H54 (cell line): Measurements from ENCODE around the gene CPT1B.
"Not testable (repeated sequence)": the region's sequence is repeated elsewhere in the genome, so short reads cannot be mapped to it uniquely, and the experiment has no call there.

Source experiments
- DNase-seq: peaks from one replicate; pipeline ENCODE4 v3.0.0; 2011; ENCODE audit warnings: low spot score, mixed read lengths; ENCODE audit not compliant: insufficient read length
- FAIRE-seq: peaks from 3 replicates; lab custom pipeline; 2011; peaks lifted over from hg19 to GRCh38; lab: Jason Lieb, UNC
- POLR2A ChIP-seq: IDR thresholded peaks from 2 replicates; pipeline ENCODE4 v1.6.1; 2011; ENCODE audit warnings: low read depth, mild to moderate bottlenecking, low read length

CPT1B gene

DNA sequence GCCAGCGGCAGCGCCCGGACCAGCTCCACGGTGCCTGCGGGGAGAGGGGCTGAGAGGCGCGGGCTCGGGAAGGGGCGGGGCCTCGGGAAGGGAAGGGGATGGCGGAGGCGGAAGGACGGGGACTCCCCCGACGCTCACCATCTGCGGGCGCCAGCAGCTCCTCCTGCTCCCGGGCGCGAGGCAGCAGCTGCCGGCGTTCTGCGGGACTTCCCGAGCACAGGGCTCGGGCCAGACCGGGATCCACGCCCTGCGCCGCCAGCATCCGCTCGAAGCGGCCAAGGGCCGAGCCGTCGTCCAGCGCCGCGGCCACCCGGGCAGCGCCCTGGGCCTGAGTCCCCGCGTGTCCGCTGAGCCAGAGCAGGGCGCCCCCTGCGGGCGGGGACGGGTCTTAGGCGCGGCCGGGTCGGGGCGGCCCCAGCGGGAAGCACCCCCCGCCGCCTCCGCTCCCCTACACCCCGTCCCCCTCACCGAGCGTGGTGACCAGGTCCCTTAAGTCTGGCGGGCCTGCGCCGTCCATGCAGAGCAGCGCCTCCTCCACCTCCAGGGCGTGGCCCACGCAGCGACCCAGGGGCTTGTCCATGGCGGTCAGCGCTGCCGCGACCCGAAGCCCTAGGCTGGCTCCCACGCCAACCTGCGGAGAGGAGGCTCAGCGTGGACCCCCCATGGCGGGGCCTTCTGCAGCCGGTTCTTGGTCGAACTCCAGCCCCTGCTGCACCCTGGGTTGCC, 52.0 kb downstream of the CPT1B start:
- TF ChIP-seq POLR2A: no peak; the same call in 1 of the 2 replicates
- FAIRE-seq: no peak
- peak; percentile 71 for DNase-seq

DNA sequence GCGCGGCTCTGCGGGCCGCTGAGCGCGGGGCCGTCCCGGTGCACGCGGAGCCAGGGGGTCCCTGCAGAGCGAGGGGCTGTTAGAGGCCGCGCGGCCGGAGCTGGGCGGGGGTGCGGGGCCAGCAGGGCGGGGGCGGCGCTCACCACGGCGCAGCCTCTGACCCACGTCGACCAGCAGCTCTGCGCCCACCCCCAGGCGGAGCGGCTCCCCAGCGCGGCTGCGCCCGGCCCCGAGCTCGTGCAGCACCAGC, 52.4 kb downstream of the CPT1B start:
- no peak for TF ChIP-seq POLR2A
- DNase-seq (no peak), FAIRE-seq (no peak)

DNA sequence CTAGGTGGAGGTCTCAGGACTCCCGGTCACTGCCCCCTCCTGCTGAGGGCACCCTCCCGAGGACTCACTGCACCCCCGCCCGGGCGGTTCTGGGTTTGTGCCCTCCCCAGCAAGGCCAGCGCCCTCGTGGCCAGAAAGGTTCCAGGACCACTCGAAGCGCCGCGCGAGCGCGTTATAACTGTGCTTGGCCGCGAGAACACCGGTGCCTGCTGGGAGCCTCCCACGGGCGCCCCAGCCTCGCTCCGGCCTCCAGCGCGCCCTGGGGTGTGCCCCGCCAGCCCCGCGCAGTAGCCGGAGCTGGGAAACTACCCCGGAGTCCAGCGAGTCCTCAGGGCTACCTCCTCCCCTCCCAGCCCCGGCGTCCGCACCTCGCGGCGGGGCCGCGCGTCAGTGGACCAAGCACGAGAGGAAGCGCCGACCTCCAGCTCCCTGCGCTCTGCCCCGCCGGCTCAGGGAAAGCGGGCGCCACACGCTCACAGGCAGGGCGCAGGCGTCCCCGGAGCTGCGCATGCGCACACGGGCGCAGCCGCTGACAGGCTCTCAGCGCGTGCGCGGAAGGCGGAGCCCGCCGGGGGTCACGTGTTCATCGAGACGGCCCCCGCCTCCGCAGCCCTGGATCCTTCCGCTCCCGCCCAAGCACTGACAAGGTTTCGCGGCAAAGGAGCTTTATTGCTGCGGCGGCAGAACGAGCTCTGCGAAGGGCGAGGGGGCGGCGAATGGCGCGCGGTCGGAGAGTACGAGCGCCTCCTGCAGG, 52.9 kb downstream of the CPT1B start, which contains the start of gene SCO2:
Gene SCO2 (minus strand): TSS at position 495 of the 754 bp plus-strand sequence. CDS start 1,187 bp downstream, outside the sequence.
- DNase-seq (peak; percentile 95), FAIRE-seq (no peak)
- peak; percentile 75 for TF ChIP-seq POLR2A

DNA sequence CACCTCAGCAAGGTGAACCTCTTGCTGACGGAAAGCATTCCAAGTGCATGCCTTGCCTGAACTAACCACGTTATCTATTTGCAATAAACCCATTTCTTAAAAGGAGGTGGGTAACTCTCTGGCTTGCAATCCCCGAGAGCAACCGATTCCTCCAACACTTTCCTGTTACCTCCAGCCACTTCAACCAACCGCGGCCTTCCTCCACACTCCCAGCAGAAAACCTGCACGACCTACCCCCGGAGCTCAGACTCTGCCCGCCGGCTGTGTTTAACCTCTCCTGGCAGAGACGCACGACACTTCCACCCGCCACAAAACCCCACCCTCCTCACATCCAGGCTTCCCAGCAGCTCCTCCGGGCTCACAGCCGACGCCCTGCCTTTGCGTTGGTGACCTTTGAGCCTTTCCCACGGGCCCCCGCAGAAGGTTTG, 53.5 kb downstream of the CPT1B start:
- no peak for FAIRE-seq
- DNase-seq: no peak
- no peak for TF ChIP-seq POLR2A

DNA sequence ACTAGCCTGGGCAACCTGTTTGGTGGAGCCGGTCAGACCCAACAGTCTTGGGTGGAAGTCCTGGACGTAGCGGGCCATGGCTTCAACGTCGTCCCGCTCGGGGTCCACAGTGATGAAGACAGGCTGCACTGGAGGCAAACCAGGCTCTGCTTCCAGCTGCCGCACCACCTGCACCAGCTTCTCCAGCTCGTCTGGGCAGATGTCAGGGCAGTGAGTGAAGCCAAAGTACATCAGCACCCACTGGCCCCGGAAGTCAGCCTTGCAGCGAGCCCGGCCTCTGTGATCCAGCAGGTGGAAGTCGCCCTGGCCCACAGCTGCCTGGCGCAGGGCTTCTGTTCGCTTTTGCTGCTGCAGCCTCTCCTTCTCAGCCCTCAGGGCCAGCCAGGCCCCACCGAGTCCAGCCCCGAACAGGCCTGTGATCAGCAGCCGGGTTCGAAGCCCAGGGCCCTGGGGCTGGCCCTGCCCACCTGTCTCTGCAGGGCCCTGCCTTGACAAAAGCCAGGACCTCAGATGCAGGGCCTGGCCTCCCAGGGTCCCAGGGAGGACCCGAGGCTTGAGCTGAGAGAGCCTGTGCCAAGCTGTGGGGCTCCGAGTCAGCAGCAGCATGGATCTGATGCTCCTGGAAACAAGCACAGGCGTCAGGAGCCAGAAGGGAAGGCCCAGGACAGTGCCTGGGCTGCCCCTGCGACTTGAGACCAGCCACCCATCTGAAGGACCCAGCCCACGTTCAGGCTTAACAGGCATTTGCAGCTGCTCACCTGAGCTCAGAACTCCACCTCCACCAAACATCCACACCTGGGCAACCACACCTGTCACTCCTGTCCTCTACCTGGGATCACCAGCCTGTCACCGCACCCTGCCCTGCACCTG, 54.2 kb downstream of the CPT1B start:
- FAIRE-seq (no peak), DNase-seq (no peak)
- no peak for TF ChIP-seq POLR2A

DNA sequence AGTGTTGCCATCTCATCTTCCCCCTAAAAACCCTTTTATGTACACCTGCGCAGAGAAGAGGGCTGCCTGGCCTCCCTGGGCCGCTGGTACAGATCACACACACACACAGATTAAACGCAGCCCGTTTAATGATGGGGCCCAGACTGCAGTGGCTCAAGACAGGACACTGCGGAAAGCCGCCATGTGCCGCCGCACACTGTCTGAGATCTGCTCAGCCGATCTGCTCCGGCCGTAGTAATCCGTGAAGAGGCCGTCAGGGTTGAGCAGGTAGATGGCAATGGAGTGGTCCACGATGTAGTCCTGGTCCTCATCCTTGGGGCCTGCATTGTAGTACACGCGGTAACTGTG, 54.8 kb downstream of the CPT1B start:
- TF ChIP-seq POLR2A: no peak
- no peak for DNase-seq
- no peak for FAIRE-seq

DNA sequence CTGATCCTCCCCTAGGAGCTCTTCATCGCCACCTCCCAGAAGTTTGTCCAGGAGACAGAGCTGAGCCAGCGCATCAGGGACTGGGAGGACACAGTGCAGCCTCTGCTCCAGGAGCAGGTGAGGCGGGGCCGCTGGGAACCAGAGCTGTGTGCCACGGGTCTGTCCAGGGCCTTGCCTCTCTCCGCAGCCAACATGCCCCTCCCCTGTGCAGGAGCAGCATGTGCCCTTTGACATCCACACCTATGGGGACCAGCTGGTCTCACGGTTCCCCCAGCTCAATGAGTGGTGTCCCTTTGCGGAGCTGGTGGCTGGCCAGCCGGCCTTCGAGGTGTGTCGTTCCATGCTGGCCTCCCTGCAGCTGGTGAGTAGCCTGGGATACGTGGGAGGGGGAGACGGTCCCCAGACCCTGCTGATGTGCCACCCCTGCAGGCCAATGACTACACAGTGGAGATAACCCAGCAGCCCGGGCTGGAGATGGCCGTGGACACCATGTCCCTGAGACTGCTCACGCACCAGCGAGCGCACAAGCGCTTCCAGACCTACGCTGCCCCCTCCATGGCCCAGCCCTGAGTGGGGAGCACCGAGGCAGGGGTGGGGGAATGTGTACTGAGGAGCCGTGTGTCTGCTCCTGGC, 55.3 kb downstream of the CPT1B start:
- no peak for TF ChIP-seq POLR2A
- no peak for DNase-seq
- no peak for FAIRE-seq

DNA sequence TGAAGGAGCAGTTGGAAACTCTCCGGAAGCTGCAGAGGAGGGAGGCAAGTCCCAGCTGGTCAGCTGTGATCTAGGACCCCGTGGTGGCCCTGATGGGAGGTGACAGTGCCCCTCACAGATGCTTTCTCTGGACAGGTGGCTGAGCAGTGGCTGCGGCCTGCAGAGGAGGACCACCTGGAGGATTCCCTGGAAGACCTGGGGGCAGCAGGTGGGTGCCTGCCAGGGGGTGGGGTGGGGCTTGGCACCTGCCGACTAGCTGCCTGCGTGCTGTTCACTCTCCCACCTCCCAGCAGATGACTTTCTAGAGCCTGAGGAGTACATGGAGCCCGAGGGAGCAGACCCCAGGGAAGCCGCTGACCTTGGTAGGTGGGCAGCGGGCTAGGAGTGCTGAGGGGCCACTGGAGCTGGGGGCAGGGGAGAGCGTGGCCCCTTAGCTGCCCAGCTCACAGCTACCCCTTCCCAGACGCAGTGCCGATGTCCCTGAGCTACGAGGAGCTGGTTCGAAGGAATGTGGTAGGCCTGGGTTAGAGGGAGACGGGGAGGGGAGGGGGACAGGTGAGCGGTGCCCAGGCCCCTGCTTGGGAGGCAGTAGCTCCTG, 55.9 kb downstream of the CPT1B start:
- FAIRE-seq (no peak), DNase-seq (no peak)

DNA sequence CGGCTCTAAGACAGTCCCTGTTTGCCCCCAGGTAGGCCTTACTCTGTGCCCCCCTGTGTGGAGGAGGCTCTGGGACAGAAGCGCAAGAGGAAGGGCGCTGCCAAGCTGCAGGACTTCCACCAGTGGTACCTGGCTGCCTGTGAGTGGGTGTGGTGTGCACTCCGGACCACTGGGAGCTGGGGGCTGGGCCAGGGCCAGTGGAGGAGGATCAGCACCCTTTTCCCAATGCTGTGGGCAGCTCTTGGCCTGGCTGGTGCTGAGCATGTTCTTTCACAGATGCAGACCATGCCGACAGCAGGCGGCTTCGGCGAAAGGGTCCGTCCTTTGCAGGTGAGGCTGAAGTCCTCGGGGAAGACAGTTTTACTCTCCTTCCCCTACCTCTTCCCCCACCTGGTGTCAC, 56.5 kb downstream of the CPT1B start:
- TF ChIP-seq POLR2A: no peak
- no peak for DNase-seq
- no peak for FAIRE-seq

More for the DNA sequence above, 55.9 kb downstream of the CPT1B start:
- no peak for TF ChIP-seq POLR2A

DNA sequence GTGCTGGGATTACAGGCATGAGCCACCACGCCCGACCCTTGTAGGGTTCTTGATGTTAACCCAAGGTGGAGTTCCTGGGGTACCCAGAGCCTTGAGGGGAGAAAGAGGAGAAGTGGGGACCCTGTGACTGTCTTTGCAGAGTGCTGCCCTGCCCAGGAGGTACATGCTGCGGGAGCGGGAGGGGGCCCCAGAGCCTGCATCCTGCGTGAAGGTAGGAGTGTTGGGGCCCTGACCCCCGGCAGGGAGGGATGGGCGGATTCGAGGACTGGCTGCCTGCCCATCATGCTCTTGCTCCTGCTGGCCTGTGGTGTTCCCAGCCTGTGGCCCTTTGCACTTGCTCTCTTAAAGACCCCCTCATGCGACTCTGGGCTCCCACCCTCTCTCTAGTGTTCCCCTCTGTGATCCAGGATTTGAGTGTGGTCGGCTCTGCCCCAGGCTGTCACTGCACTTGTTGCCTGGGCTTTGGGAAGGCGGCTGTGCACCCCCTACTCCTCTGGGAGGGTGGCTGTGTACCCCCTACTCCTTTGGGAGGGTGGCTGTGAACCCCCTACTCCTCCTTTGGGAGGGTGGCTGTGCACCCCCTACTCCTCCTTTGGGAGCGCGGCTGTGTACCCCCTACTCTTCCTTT, 57.3 kb downstream of the CPT1B start:
- DNase-seq (no peak), FAIRE-seq (no peak)
- no peak for TF ChIP-seq POLR2A

DNA sequence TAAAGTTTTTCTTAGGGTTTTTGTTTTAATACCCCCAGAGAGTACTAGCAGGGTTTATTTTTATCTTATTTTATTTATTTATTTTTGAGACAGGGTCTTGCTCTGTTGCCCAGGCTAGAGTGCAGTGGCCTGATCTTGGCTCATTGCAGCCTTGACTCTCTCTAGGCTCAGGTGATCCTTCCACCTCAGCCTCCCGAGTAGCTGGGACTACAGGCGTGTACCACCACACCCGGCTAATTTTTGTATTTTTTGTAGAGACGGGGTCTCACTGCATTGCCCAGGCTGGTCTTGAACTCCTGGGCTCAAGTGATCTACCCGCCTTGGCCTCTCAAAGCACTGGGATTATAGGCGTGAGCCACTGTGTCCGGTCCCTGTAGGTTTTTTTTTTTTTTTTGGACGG, 58.0 kb downstream of the CPT1B start:
- DNase-seq, FAIRE-seq: not testable (repeated sequence)

DNA sequence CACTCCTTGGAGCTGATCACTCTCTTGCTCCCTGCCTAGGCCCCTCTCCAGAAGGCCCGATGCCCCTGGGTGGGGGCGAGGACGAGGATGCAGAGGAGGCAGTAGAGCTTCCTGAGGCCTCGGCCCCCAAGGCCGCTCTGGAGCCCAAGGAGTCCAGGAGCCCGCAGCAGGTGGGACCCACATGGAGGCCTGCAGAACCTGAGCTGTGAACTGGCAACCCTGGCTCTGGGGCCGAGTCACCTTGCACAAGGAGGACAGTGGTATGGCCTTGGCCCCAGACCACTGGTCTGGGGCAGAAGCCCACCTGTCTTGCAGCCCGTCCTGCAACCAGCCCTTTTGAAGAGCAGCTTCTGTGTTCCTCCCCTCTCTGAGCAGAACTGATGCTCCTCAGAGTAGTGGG, 59.1 kb downstream of the CPT1B start:
- TF ChIP-seq POLR2A: no peak
- FAIRE-seq (no peak), DNase-seq (no peak)
